Loucy (cell line): ENCODE data around the gene OR6C3.
"Not testable (repeated sequence)": the region's sequence is repeated elsewhere in the genome, so short reads cannot be mapped to it uniquely, and the experiment has no call there.

Experiments used
- H2AFZ ChIP-seq: fragments of 200-600 bp; sonication (generic); 2 replicates; pipeline ENCODE4 v1.6.0; 2016; ENCODE audit warnings: antibody characterized with exemption, mild to moderate bottlenecking, low read length, moderate library complexity
- H3F3A ChIP-seq: fragments of 200-600 bp; 2 replicates; pipeline ENCODE4 v1.6.0; 2016; ENCODE audit warnings: antibody characterized with exemption, low read depth, mild to moderate bottlenecking
- H3K27me3 ChIP-seq: fragments of 200-600 bp; sonication (generic); 2 replicates; pipeline ENCODE4 v1.6.1; 2014; ENCODE audit warnings: low read length, mild to moderate bottlenecking; ENCODE audit not compliant: insufficient read depth, poor library complexity, severe bottlenecking
- H3K36me3 ChIP-seq: fragments of 200-600 bp; sonication (generic); 2 replicates; pipeline ENCODE4 v1.6.1; 2016; ENCODE audit warnings: low read length; ENCODE audit not compliant: insufficient read depth
- H3K4me1 ChIP-seq: fragments of 200-600 bp; sonication (generic); 2 replicates; pipeline ENCODE4 v1.5.1; 2014; ENCODE audit warnings: low read length, mild to moderate bottlenecking; ENCODE audit not compliant: insufficient read depth, poor library complexity, severe bottlenecking
- H3K4me2 ChIP-seq: fragments of 200-600 bp; sonication (generic); 2 replicates; pipeline ENCODE4 v1.6.0; 2014; ENCODE audit warnings: antibody characterized with exemption, low read length, low read depth, mild to moderate bottlenecking; ENCODE audit not compliant: poor library complexity, severe bottlenecking
- H3K4me3 ChIP-seq: fragments of 200-600 bp; sonication (generic); 2 replicates; pipeline ENCODE4 v1.5.1; 2014; ENCODE audit warnings: low read length, mild to moderate bottlenecking, mixed read lengths; ENCODE audit not compliant: poor library complexity, severe bottlenecking
- H3K79me2 ChIP-seq: fragments of 200-600 bp; sonication (generic); 2 replicates; pipeline ENCODE4 v1.6.1; 2014; ENCODE audit warnings: low read length; ENCODE audit not compliant: insufficient read depth
- H3K9ac ChIP-seq: fragments of 200-600 bp; sonication (generic); 2 replicates; pipeline ENCODE4 v1.6.0; 2014; ENCODE audit warnings: mild to moderate bottlenecking, low read depth, low read length, moderate library complexity; ENCODE audit not compliant: poor library complexity, severe bottlenecking
- H3K9me2 ChIP-seq: fragments of 200-600 bp; sonication (generic); replicated peaks from 2 replicates; pipeline ENCODE4 v1.6.1; 2016; ENCODE audit warnings: low read depth, low read length, mixed read lengths
- H3K9me3 ChIP-seq: fragments of 200-600 bp; sonication (generic); 2 replicates; pipeline ENCODE4 v1.6.1; 2014; ENCODE audit warnings: mild to moderate bottlenecking, antibody characterized with exemption, low read length, low read depth; ENCODE audit not compliant: insufficient read depth
- H4K20me1 ChIP-seq: fragments of 200-600 bp; sonication (generic); 2 replicates; pipeline ENCODE4 v1.6.0; 2014; ENCODE audit warnings: antibody characterized with exemption, low read length, mild to moderate bottlenecking; ENCODE audit not compliant: insufficient read depth, poor library complexity, severe bottlenecking
- EZH2phosphoT487 ChIP-seq: fragments of 200-600 bp; IDR thresholded peaks from 2 replicates; pipeline ENCODE4 v1.6.1; 2018; ENCODE audit warnings: antibody characterized with exemption, mild to moderate bottlenecking, moderate library complexity, borderline replicate concordance
- TF ChIP-seq, protein P1 (sequence below): fragments of 200-600 bp; sonication (generic); conservative IDR thresholded peaks from 2 replicates; pipeline ENCODE4 v1.5.1; 2014; ENCODE audit warnings: mild to moderate bottlenecking, antibody characterized with exemption, low read length

OR6C3 gene

DNA sequence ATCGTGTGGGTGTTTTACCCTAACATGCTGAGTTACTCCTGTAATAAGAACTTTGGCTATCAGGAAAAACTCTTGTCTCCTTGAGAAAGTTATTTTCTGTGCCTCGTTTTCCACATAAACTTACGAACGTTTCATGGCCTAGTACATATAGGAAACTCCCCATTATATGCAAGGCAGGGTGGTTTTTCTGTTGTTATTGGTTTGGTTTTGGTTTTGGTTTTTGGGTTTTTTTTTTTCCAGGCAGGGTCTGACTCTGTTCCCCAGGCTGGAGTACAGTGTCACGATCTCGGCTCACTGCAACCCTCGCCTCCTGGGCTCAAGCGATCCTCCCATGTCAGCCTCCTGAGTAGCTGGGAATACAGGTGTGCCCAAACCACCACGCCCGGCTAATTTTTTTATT lies 5.5 kb downstream of the OR6C3 start:
- Histone ChIP-seq H3F3A (no peaks in the 10 kb centered on the region), H3K27me3 (peaks cover 4% of the 10 kb centered on the region), H3K4me3 (no peak overlapping the region), H4K20me1 (no peaks in the 10 kb centered on the region), H3K9me2 (no peaks in the 10 kb centered on the region), H3K9me3 (no peaks in the 10 kb centered on the region), H3K79me2 (no peaks in the 10 kb centered on the region), H3K4me2 (no peak overlapping the region), H3K4me1 (no peaks in the 10 kb centered on the region), H3K9ac (no peak overlapping the region), H3K36me3 (no peaks in the 10 kb centered on the region), H2AFZ (no peak overlapping the region)
- no peak for TF ChIP-seq EZH2phosphoT487
- TF ChIP-seq, protein P1, sequence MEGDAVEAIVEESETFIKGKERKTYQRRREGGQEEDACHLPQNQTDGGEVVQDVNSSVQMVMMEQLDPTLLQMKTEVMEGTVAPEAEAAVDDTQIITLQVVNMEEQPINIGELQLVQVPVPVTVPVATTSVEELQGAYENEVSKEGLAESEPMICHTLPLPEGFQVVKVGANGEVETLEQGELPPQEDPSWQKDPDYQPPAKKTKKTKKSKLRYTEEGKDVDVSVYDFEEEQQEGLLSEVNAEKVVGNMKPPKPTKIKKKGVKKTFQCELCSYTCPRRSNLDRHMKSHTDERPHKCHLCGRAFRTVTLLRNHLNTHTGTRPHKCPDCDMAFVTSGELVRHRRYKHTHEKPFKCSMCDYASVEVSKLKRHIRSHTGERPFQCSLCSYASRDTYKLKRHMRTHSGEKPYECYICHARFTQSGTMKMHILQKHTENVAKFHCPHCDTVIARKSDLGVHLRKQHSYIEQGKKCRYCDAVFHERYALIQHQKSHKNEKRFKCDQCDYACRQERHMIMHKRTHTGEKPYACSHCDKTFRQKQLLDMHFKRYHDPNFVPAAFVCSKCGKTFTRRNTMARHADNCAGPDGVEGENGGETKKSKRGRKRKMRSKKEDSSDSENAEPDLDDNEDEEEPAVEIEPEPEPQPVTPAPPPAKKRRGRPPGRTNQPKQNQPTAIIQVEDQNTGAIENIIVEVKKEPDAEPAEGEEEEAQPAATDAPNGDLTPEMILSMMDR, result no peak

DNA sequence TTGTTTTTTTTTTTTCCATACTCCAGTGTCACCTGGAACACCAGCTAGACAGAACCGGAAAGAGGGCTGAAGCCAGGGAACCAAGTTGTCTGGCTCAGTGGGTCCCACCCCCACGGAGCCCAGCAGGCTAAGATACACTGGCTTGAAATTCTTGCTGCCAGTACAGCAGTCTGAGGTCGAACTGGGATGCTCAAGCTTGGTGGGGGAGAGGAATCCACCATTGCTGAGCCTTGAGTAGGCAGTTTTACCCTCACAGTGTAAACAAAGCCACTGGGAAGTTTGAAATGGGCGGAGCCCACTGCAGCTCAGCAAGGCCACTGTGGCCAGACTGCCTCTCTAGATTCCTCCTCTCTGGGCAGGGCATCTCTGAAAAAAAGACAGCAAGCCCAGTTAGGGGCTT lies 24.8 kb downstream of the OR6C3 start:
- not testable (repeated sequence) for H3K4me1 ChIP-seq, H4K20me1 ChIP-seq, H2AFZ ChIP-seq, H3K79me2 ChIP-seq, H3K9ac ChIP-seq, H3K9me2 ChIP-seq, H3K4me2 ChIP-seq, H3K27me3 ChIP-seq, H3K4me3 ChIP-seq, H3K36me3 ChIP-seq, H3K9me3 ChIP-seq, H3F3A ChIP-seq

DNA sequence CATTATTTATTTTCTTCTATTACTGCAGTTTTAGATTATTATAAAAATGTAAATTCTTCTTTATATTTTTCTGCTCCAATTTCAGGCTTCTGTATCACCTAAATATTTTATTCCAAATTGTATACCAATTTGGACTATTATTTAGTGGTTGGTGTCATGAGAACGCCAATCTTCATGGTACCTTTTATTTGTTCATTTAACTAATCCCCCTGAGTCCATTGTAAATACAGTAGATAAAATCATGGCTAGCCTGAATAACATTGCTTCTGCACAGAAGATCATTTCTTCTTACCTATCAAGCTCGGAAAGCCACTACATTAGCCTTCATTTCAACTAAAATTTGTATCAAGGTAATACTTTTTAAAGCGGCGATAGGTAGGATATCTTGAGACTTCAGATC lies 32.1 kb downstream of the OR6C3 start, which contains the start of gene OR6C75:
Gene OR6C75, plus strand, starts transcription at position 301 of the 400 bp plus-strand sequence. CDS start 2,136 bp downstream, outside the sequence.
- Histone ChIP-seq H3K9me2 (no peaks in the 10 kb centered on the region), H3K79me2 (no peaks in the 10 kb centered on the region), H3K36me3 (no peaks in the 10 kb centered on the region)

DNA sequence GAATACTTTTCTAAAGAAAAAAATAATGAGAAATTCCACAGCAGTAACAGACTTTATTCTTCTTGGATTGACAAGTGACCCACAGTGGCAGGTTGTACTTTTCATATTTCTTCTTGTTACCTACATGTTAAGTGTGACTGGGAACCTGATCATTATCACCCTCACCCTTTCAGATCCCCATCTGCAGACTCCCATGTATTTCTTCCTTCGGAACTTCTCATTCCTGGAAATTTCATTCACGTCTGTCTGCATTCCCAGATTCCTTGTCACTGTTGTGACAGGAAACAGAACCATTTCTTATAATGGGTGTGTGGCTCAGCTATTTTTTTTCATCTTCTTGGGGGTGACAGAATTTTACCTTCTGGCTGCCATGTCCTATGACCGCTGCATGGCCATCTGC lies 34.5 kb downstream of the OR6C3 start:
- H3K36me3 ChIP-seq, result no peaks in the 10 kb centered on the region
- no peaks in the 10 kb centered on the region for H3K27me3 ChIP-seq
- no peak overlapping the region for H2AFZ ChIP-seq
- no peaks in the 10 kb centered on the region for H3K4me1 ChIP-seq
- no peaks in the 10 kb centered on the region for H4K20me1 ChIP-seq
- H3K9me3 ChIP-seq, result no peaks in the 10 kb centered on the region
- H3K9me2 ChIP-seq, result no peaks in the 10 kb centered on the region
- no peak overlapping the region for H3K4me2 ChIP-seq
- TF ChIP-seq EZH2phosphoT487, result no peak
- TF ChIP-seq, protein P1, result no peak
- H3K9ac ChIP-seq, result no peak overlapping the region
- H3K79me2 ChIP-seq, result no peaks in the 10 kb centered on the region
- H3F3A ChIP-seq, result no peaks in the 10 kb centered on the region
- no peak overlapping the region for H3K4me3 ChIP-seq

More for the DNA sequence above, 32.1 kb downstream of the OR6C3 start, which contains the start of gene OR6C75:
- Histone ChIP-seq H3F3A (no peaks in the 10 kb centered on the region), H2AFZ (no peak within 1 kb of the TSS), H3K27me3 (no peaks in the 10 kb centered on the region), H3K9me3 (no peaks in the 10 kb centered on the region), H3K4me3 (no peak within 1 kb of the TSS), H3K9ac (no peak within 1 kb of the TSS), H4K20me1 (no peaks in the 10 kb centered on the region), H3K4me2 (no peak within 1 kb of the TSS), H3K4me1 (no peaks in the 10 kb centered on the region)
- TF ChIP-seq EZH2phosphoT487, result no peak
- TF ChIP-seq, protein P1, result no peak
